ENCODE measurements around the gene CCDC179. TPM values are rescaled to one million over a fixed set of nuclear protein-coding genes. Genes with fewer than 3 reads are reported as not detected.

Gene CCDC179
- total and polyA plus RNA-seq, 2 donors: not detected

GRCh38 chr11:22846726-22847125 lies 13.5 kb downstream of the CCDC179 start:
- WGBS: 93% methylated on average over 1 of the region's 1 CpG
- Histone ChIP-seq H3K4me1 (ENCODE audit: insufficient read depth) (no peaks in the 10 kb centered on the region), H3K36me3 (ENCODE audit: insufficient read depth) (no peaks in the 10 kb centered on the region), H3K4me3 (ENCODE audit: low read depth, low read length) (no peak overlapping the region), H3K27ac (ENCODE audit: low read depth) (no peak overlapping the region)
- no peak for DNase-seq (ENCODE audit: extremely low spot score)

DNA sequence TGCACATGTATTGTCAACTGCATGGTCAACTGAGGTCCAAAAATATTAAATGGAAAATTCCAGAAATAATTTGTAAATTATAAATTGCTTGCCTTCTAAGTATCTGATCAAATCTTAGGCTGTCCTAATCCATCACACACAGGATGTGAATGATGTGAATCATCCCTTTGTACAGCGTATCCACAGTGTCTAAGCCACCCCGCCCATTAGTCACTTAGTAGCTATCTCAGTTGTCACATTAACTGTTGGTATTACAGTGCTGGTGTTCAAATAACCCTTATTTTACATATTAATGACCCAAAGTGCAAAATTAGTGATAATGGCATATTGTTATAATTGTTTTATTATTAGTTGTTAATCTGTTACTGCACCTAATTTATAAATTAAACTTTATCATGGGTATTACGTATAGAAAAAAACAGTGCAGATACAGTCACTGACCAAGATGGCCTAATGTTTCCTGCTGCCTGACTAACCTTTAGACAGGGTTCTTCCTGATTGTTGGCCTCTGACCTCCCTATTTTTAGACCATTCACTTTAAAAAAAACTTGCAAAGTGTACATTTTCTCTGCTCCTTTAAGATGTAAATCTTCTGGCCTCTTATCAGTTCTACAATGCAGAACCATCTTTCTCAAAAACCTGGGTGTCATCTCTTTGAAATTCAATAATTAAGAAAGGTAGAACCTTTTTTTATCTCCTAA lies 27.8 kb downstream of the CCDC179 start:
- Histone ChIP-seq H3K4me1 (ENCODE audit: insufficient read depth) (peaks cover 2% of the 10 kb centered on the region), H3K27ac (ENCODE audit: low read depth) (no peak overlapping the region), H3K36me3 (ENCODE audit: insufficient read depth) (no peaks in the 10 kb centered on the region), H3K4me3 (ENCODE audit: low read depth, low read length) (no peak overlapping the region)
- 75% methylated on average over 3 of the region's 3 CpGs for WGBS
- DNase-seq (ENCODE audit: extremely low spot score): no peak

DNA sequence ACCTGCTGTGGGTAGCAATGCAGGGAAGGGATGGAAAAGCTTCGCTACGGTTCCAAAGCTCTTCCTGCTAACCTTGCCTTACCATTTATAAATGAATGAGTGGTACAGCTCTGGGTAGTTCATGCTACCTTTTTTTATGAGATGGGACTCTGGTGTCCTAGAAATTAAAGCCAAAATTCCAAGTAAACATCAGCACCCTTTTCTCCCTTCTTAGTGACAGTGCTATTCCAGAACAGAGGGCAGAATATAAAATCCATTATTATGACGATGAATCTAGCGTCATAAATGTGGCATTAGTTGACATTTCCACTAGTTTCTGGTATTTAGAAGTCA lies 30.2 kb downstream of the CCDC179 start:
- Histone ChIP-seq H3K4me1 (ENCODE audit: insufficient read depth) (peaks cover 2% of the 10 kb centered on the region), H3K4me3 (ENCODE audit: low read depth, low read length) (peak overlapping the region; percentile 75), H3K36me3 (ENCODE audit: insufficient read depth) (no peaks in the 10 kb centered on the region), H3K27ac (ENCODE audit: low read depth) (no peak overlapping the region)
- WGBS: 13% methylated on average over 4 of the region's 4 CpGs
- no peak for DNase-seq (ENCODE audit: extremely low spot score)

DNA sequence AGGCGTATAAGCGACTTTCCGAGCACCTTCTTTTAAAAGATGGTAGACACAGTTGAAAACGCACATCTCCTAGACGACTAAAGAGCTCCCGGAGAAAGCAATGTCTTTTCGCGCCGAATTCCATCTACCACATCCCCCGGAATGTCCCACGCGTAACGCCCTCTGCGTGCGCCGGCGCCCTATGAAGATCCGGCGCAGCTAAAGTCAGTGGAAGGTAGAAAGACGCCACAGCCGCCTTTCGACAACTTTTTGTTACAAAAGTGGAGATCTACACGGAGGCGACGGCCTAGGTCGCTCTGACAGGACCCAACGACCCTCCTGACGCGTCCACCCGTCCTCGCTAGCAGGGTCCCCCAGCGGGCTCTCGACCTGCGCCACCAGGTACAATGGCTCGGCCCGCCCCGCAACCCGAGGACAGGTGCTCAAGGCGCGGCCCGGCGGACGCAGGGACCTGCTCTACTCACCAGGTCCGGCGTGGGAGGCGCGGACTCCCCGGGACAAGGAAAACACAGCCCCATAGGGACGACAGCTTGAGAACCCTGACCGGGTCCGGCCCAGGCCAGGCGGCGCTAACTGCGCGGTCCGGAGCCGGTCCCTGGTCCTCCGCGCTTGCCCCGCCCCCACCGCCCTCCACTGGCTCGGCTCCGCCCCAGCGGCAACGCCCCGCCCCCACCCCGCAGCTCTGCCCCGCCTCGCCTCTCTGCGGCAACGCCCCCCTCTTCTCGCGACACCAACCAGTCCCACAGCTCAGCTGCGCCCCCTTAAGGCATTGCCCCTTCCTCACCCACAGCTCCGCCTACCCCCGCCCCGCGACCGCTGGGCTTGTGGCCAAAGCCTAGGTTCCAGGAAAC lies 30.8 kb downstream of the CCDC179 start, which contains the start of gene SVIP:
TSS of gene SVIP (minus strand) at position 571 of the 851 bp plus-strand sequence. CDS start at position 518, 53 bp downstream.
- no peaks in the 10 kb centered on the region for H3K36me3 ChIP-seq (ENCODE audit: insufficient read depth)
- H3K27ac ChIP-seq (ENCODE audit: low read depth): peak within 1 kb of the TSS; percentile 86
- peak; percentile 77 for DNase-seq (ENCODE audit: extremely low spot score)
- WGBS: under 1% methylated on average over 78 of the region's 79 CpGs
- peak within 1 kb of the TSS; percentile 75 for H3K4me3 ChIP-seq (ENCODE audit: low read depth, low read length)
- H3K4me1 ChIP-seq (ENCODE audit: insufficient read depth): peaks cover 2% of the 10 kb centered on the region

DNA sequence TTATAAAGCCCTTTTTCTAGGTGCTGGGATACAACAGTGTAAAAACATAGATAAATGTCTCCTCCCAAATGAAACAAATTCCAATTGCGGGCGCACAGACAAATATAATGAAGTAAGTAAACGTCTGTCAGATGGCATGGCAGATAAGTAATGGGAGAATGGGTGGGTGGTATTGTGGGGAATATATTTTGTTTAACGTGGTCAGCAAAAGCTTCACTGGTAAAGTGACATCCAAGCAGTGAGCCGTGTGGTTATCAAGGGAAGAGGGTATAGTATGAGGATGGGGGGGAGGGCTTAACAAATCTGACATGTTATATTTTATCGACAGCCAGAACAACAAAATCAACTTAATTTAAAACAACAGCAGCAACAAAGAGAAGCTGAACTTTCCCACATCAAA lies 31.9 kb downstream of the CCDC179 start:
- no peak for DNase-seq (ENCODE audit: extremely low spot score)
- Histone ChIP-seq H3K4me3 (ENCODE audit: low read depth, low read length) (no peak overlapping the region), H3K27ac (ENCODE audit: low read depth) (no peak overlapping the region), H3K4me1 (ENCODE audit: insufficient read depth) (peaks cover 2% of the 10 kb centered on the region), H3K36me3 (ENCODE audit: insufficient read depth) (peaks cover 2% of the 10 kb centered on the region)
- WGBS: 68% methylated on average over 6 of the region's 6 CpGs

GRCh38 chr11:22822203-22822602 lies 38.1 kb downstream of the CCDC179 start:
- H3K4me1 ChIP-seq (ENCODE audit: insufficient read depth): no peaks in the 10 kb centered on the region
- no peak for DNase-seq (ENCODE audit: extremely low spot score)
- 96% methylated on average over 2 of the region's 2 CpGs for WGBS
- H3K36me3 ChIP-seq (ENCODE audit: insufficient read depth): peaks cover 3% of the 10 kb centered on the region
- no peak overlapping the region for H3K27ac ChIP-seq (ENCODE audit: low read depth)
- no peak overlapping the region for H3K4me3 ChIP-seq (ENCODE audit: low read depth, low read length)

- no peak for DNase-seq (ENCODE audit: extremely low spot score)
- Histone ChIP-seq H3K4me1 (ENCODE audit: insufficient read depth) (no peaks in the 10 kb centered on the region), H3K27ac (ENCODE audit: low read depth) (no peak overlapping the region), H3K4me3 (ENCODE audit: low read depth, low read length) (no peak overlapping the region), H3K36me3 (ENCODE audit: insufficient read depth) (peaks cover 2% of the 10 kb centered on the region)
- WGBS: 84% methylated on average over 3 of the region's 3 CpGs
Observed at GRCh38 chr11:22809893-22810292, 50.4 kb downstream of the CCDC179 start.

DNA sequence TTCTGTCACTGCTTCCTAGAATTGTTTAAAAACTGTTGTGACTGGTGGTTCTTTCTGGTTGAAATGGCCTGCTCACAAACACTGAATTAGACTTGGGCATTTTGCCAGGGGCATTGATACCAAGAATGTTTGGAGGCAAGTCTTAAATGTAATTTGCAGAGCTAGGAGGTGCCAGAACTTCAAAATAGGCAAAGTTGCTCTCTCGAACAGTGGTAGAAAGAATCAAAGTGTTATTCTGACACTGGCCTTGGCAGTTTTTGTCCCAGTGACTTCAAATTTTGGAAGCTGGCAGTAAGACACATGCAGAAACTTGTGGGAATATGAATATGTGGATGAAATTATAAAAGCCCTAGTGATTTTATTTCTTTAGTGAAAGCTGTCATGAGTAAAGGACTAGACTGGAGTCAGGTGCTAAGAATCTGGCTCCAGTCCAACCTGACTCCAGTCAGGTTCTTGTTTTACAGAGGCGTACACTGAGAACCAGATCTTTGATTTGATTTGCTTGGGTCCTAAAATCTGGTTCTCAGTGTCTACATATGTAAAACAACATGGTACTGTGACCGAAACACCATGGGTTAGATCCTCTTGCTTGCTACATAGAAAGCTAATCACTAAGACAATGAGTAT lies 51.6 kb downstream of the CCDC179 start:
- H3K4me3 ChIP-seq (ENCODE audit: low read depth, low read length): no peak overlapping the region
- no peaks in the 10 kb centered on the region for H3K4me1 ChIP-seq (ENCODE audit: insufficient read depth)
- WGBS: 87% methylated on average over 3 of the region's 3 CpGs
- no peak for DNase-seq (ENCODE audit: extremely low spot score)
- peaks cover 2% of the 10 kb centered on the region for H3K36me3 ChIP-seq (ENCODE audit: insufficient read depth)
- H3K27ac ChIP-seq (ENCODE audit: low read depth): no peak overlapping the region

DNA sequence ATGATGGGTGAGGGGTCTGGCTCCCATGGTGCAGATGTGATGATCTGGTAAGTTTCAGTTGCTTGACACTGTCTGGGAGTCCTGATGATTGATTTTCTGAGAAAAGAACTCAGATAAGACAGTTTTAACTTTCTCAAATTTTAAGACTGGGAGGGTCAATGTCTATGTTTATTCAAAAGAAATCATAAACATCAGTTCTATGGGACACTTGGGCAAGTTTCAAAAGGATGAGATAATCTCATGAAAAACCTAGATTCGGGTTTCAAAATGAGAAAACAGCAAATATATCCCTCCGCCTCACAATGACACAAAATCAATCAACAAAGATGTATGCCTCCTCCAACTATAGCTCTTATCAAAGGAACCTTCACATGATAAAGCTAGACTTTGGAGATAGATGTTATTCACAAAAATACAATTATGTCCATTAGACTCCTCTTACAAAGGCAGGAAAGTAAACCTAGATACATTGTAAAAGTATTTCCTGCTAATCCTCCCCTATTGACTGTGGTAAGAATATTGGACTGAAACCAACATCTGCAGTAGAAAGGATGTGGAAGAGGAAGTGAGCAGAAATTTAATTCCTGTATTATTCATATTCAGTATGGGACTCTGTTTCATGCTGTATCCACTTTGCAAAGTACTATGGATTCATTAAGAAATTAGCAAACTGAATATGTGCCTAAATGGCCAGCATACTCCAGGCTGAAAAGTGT lies 52.3 kb downstream of the CCDC179 start:
- H3K36me3 ChIP-seq (ENCODE audit: insufficient read depth): peaks cover 2% of the 10 kb centered on the region
- WGBS: 68% methylated on average over 2 of the region's 2 CpGs
- H3K4me3 ChIP-seq (ENCODE audit: low read depth, low read length): no peak overlapping the region
- H3K27ac ChIP-seq (ENCODE audit: low read depth): no peak overlapping the region
- DNase-seq (ENCODE audit: extremely low spot score): no peak
- H3K4me1 ChIP-seq (ENCODE audit: insufficient read depth): no peaks in the 10 kb centered on the region

- 80% methylated on average over 2 of the region's 2 CpGs for WGBS
- Histone ChIP-seq H3K36me3 (ENCODE audit: insufficient read depth) (peaks cover 2% of the 10 kb centered on the region), H3K4me3 (ENCODE audit: low read depth, low read length) (no peak overlapping the region), H3K4me1 (ENCODE audit: insufficient read depth) (no peaks in the 10 kb centered on the region), H3K27ac (ENCODE audit: low read depth) (no peak overlapping the region)
- DNase-seq (ENCODE audit: extremely low spot score): no peak
Observed at GRCh38 chr11:22807391-22807790, 52.9 kb downstream of the CCDC179 start.

DNA sequence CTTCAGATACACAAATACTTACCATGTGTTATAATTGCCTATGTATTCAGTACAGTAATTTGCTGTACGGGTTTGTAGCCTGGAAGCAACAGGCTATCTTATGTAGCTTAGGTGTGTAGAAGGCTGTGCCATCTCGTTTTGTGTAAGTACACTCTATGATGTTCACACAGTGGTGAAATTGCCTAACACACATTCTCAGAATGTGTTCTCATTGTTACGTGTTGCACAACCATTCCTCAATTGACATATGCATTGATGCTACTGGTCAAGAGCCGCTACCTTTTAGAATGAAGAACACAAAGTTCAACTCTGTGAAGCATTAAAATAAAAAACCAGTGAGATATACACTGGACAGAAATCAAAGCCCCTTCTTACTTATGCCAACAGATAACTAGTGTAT lies 57.4 kb downstream of the CCDC179 start:
- DNase-seq (ENCODE audit: extremely low spot score): no peak
- WGBS: 89% methylated on average over 4 of the region's 4 CpGs
- no peak overlapping the region for H3K27ac ChIP-seq (ENCODE audit: low read depth)
- no peak overlapping the region for H3K4me3 ChIP-seq (ENCODE audit: low read depth, low read length)
- H3K36me3 ChIP-seq (ENCODE audit: insufficient read depth): no peaks in the 10 kb centered on the region
- H3K4me1 ChIP-seq (ENCODE audit: insufficient read depth): no peaks in the 10 kb centered on the region

DNA sequence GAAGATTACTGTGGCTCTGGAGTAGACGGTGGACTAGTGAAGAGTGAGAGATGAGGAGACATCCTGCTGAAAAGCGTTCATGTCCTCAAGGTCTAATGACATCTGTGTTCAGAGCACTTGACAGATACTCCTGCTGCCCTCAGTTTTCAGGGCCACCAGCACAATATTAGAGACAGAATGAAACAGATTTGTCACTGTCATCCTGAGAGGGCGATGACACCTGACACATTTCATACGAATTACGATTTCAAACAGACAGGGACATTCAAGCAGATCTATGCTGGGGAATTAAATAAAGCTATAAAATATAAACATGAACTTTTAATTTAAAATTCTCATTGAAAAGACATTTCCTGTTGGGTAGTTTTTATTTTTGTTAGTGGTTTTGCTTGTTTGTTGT lies 59.8 kb downstream of the CCDC179 start:
- DNase-seq (ENCODE audit: extremely low spot score): no peak
- 89% methylated on average over 5 of the region's 5 CpGs for WGBS
- H3K4me3 ChIP-seq (ENCODE audit: low read depth, low read length): no peak overlapping the region
- H3K36me3 ChIP-seq (ENCODE audit: insufficient read depth): no peaks in the 10 kb centered on the region
- no peaks in the 10 kb centered on the region for H3K4me1 ChIP-seq (ENCODE audit: insufficient read depth)
- no peak overlapping the region for H3K27ac ChIP-seq (ENCODE audit: low read depth)

DNA sequence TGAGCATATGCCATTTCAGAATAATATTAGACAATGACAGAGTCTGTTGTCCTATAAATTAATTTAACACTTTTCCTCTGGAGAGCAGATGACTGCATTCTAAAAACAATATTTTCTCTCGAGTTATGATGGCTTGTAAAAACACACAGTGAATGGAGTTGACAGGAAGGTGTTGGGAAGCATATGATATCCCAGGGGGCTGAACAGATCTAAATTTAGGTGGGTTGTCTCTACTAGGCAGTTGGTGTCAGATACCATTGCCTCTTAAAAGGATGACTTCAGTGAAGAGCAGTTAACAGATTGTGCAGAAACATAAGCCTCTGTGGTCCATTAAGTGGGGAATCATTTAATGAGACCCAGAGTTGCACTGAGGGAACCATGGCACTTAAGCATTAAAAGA lies 61.4 kb downstream of the CCDC179 start:
- H3K4me1 ChIP-seq (ENCODE audit: insufficient read depth): no peaks in the 10 kb centered on the region
- no peak overlapping the region for H3K4me3 ChIP-seq (ENCODE audit: low read depth, low read length)
- no peak overlapping the region for H3K27ac ChIP-seq (ENCODE audit: low read depth)
- DNase-seq (ENCODE audit: extremely low spot score): no peak
- 49% methylated on average over 1 of the region's 1 CpG for WGBS
- H3K36me3 ChIP-seq (ENCODE audit: insufficient read depth): no peaks in the 10 kb centered on the region

All from urinary bladder (tissue), 4 donors.